ENCODE data around the gene EOLA2. TPM values are rescaled to one million over a fixed set of nuclear protein-coding genes. Genes with fewer than 3 reads are reported as not detected.

Gene EOLA2
- total and polyA plus RNA-seq, 9 of the 15 experiments (the other 6 are each of a cell fraction or from before 2014, with no cell fraction given), result 27.7 to 61.5 (median 44.3) TPM

- TF ChIP-seq REST (IDR thresholded peaks at IDR 0.05; ENCODE audit: borderline replicate concordance) (no peak), REST (CRISPR knock-in tag; IDR thresholded peaks at IDR 0.05; ENCODE audit: low read depth) (no peak), MAX (CRISPR knock-in tag; IDR thresholded peaks at IDR 0.05) (peak; percentile 43; the same call in 1 of the 2 replicates), FOXM1 (IDR thresholded peaks at IDR 0.05; ENCODE audit: low read depth) (no peak), FOXM1 (CRISPR knock-in tag; IDR thresholded peaks at IDR 0.05; ENCODE audit: low read depth) (no peak), E2F3 (CRISPR knock-in tag; IDR thresholded peaks at IDR 0.05) (no peak), HMG20A (CRISPR knock-in tag; conservative IDR thresholded peaks at IDR 0.05) (no peak), ZNF695 (CRISPR knock-in tag; IDR thresholded peaks at IDR 0.05) (no peak), CHCHD3 (CRISPR knock-in tag; IDR thresholded peaks at IDR 0.05) (no peak), ZNF398 (CRISPR knock-in tag; IDR thresholded peaks at IDR 0.05) (no peak), DIDO1 (tag; IDR thresholded peaks at IDR 0.05; ENCODE audit: low read depth) (no peak), SNRNP70 (optimal IDR thresholded peaks at IDR 0.05; ENCODE audit: low read depth, low read length) (no peak), KLF10 (CRISPR knock-in tag; IDR thresholded peaks at IDR 0.05) (no peak), HMGN3 (IDR thresholded peaks at IDR 0.05; ENCODE audit: borderline replicate concordance, extremely low read depth, insufficient read length, low read depth, low read length) (peak; percentile 29), NEUROD1 (IDR thresholded peaks at IDR 0.05; ENCODE audit: borderline replicate concordance, low read depth, low read length, partially characterized antibody) (no peak), POLR3A (IDR thresholded peaks at IDR 0.05; ENCODE audit: borderline replicate concordance, extremely low read depth, insufficient read depth, insufficient read length) (no peak), PYGO2 (tag; IDR thresholded peaks at IDR 0.05) (no peak), ZNF274 (IDR thresholded peaks at IDR 0.05; ENCODE audit: borderline replicate concordance, low read depth, low read length) (no peak), ATF1 (CRISPR knock-in tag; IDR thresholded peaks at IDR 0.05) (no peak), ATF1 (tag; IDR thresholded peaks at IDR 0.05) (no peak), ZNF347 (CRISPR knock-in tag; IDR thresholded peaks at IDR 0.05; ENCODE audit: low read depth) (no peak)
These were observed 342 bp downstream of the EOLA2 start (continued) for GRCh38 chrX:149937871-149938426.

Data from K562 (cell line).